AG08395 (cell line): ENCODE results near the gene MAP3K5.

Experiments
- DNase-seq: peaks from one replicate; pipeline ENCODE4 v3.0.0; 2012; ENCODE audit warnings: mixed read lengths, low spot score

MAP3K5 gene

DNA sequence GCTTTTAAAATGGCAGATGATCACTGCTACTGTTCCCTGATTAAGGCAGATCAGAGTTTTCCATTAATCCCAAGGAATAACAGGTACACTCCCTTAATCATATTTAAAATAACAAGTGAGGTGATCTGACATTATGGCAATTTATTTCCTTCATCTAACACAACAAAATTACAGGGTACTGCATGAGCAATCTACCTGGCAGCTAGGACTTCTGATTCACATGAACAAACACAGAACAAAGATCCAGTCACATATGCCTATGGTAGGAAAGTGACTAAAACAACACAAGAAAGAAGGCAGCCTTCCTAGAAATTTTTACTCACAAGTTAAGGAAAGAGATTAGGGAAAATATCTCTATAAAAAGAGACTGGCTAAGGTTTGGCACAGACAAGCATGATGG, 275.3 kb downstream of the MAP3K5 start:
- DNase-seq, result no peak

- DNase-seq, result no peak
These were observed 277.7 kb downstream of the MAP3K5 start for GRCh38 chr6:136514591-136514990.

GRCh38 chr6:136511926-136512325, 280.4 kb downstream of the MAP3K5 start:
- DNase-seq, result no peak

GRCh38 chr6:136511397-136511796, 280.9 kb downstream of the MAP3K5 start:
- no peak for DNase-seq

GRCh38 chr6:136510782-136511181, 281.5 kb downstream of the MAP3K5 start:
- no peak for DNase-seq

DNA sequence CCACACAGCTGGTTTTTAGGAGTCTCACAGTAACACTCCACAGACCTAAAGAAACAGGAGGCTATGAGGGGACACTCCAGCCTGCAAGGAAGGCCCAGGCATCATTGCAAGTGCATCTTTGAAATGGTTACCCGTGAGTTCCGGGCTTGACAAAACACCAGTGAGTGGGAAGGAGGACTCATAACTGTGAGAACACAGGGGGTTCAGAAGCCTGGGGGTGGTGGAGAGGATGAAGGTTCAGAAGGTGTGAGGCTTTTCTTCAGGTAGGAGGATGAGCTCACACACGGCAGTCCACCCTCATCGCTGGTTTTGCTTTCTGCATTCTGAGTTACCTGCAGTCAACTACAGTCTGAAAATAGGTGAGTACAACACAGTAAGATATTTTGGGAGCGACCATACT, 282.0 kb downstream of the MAP3K5 start:
- DNase-seq, result no peak

- no peak for DNase-seq
These were observed 283.4 kb downstream of the MAP3K5 start for GRCh38 chr6:136508725-136509392.
